ENCODE measurements around the gene GNG8. TPM values are rescaled to one million over a fixed set of nuclear protein-coding genes. Genes with fewer than 3 reads are reported as not detected.
A peak's percentile ranks its signal among the peaks of the same experiment; 100 is the strongest.

GNG8 gene
- total and polyA plus RNA-seq, 2 experiments from 2014 or later: 5.9 TPM; not detected in 1

- TF ChIP-seq REST (IDR thresholded peaks at IDR 0.05; ENCODE audit: unreplicated experiment) (no peak), CTCF (conservative IDR thresholded peaks at IDR 0.05; ENCODE audit: low read depth in 2 of 2) (no peak), POLR2AphosphoS5 (IDR thresholded peaks at IDR 0.05; ENCODE audit: low read depth) (no peak)
Measured at GRCh38 chr19:46602392-46603194, 33.4 kb downstream of the GNG8 start (continued).

- Histone ChIP-seq H3K36me3 (ENCODE audit: insufficient read depth) (peaks cover 2% of the 10 kb centered on the region; the same call in 1 of the 2 replicates), H4K20me1 (replicated peaks; ENCODE audit: insufficient read depth) (peaks cover 21% of the 10 kb centered on the region), H3K27me3 (ENCODE audit: insufficient read depth) (no peaks in the 10 kb centered on the region), H3K9me2 (ENCODE audit: insufficient read depth) (no peaks in the 10 kb centered on the region), H3K4me1 (ENCODE audit: insufficient read depth) (peaks cover 11% of the 10 kb centered on the region), H3K4me2 (peak within 1 kb of the TSS; percentile 93), H3F3A (replicated peaks; ENCODE audit: low read depth) (no peaks in the 10 kb centered on the region), H2AFZ (peak within 1 kb of the TSS; percentile 73), H3K79me2 (replicated peaks; ENCODE audit: insufficient read depth) (peaks cover 39% of the 10 kb centered on the region), H3K27ac (ENCODE audit: low read depth) (peak within 1 kb of the TSS; percentile 94), H3K4me3 (peak within 1 kb of the TSS; percentile 100)
- peak; percentile 42 for DNase-seq (ENCODE audit: low spot score)
- no peak for TF ChIP-seq ZNF331 (CRISPR knock-in tag; IDR thresholded peaks at IDR 0.05; ENCODE audit: low read depth)
- TF ChIP-seq POLR2AphosphoS5 (IDR thresholded peaks at IDR 0.05; ENCODE audit: low read depth): peak; percentile 62
- TF ChIP-seq EZH2phosphoT487 (IDR thresholded peaks at IDR 0.05; ENCODE audit: unreplicated experiment): no peak
- no peak for TF ChIP-seq JUNB (IDR thresholded peaks at IDR 0.05; ENCODE audit: unreplicated experiment)
- no peak for TF ChIP-seq ETS1 (IDR thresholded peaks at IDR 0.05)
- no peak for TF ChIP-seq STAT1 (IDR thresholded peaks at IDR 0.05; ENCODE audit: unreplicated experiment)
- TF ChIP-seq ZNF114 (CRISPR knock-in tag; IDR thresholded peaks at IDR 0.05): no peak
- Mint-ChIP-seq H3K4me3 (peak within 1 kb of the TSS; percentile 96), H3K27me3 (ENCODE audit: insufficient read depth, low read depth, poor library complexity) (peaks cover 13% of the 10 kb centered on the region), H3K9me3 (peaks cover 2% of the 10 kb centered on the region; the same call in 1 of the 3 replicates), H3K27ac (peak within 1 kb of the TSS; percentile 100), H3K36me3 (ENCODE audit: low read depth) (peaks cover 5% of the 10 kb centered on the region; the same call in 2 of the 3 replicates), H3K4me1 (peaks cover 25% of the 10 kb centered on the region)
- ATAC-seq: peak; percentile 13
Measured at GRCh38 chr19:46601318-46602224, 34.4 kb downstream of the GNG8 start, which contains the start of gene CALM3. CALM3 (plus strand) TSS chr19:46601330; CDS start chr19:46601435, 105 bp downstream.

Measured in GM23338 (cell line).